ENCODE data around the gene CCR6.
"Not testable (repeated sequence)": the region's sequence is repeated elsewhere in the genome, so short reads cannot be mapped to it uniquely, and the experiment has no call there.

The CCR6 gene

GRCh38 chr6:167122827-167123657 lies at the start of gene CCR6:
CCR6 (plus strand) TSS chr6:167123096; CDS start chr6:167136135, 13,039 bp downstream.
- H3K4me1 ChIP-seq (ENCODE audit: control insufficient read depth in 1 of 2, insufficient read depth in 2 of 2, low read length in 2 of 2): peaks cover 22 to 24% of the 10 kb centered on the region in 2 donors
- peak within 1 kb of the TSS; percentile 3 to 30 for H3K9ac ChIP-seq (ENCODE audit: low read depth in 1 of 2, low read length in 2 of 2)
- no peaks in the 10 kb centered on the region for H3K27me3 ChIP-seq (ENCODE audit: control insufficient read depth in 1 of 2, insufficient read depth in 2 of 2, low read length in 2 of 2)
- no peaks in the 10 kb centered on the region for H3K36me3 ChIP-seq (ENCODE audit: control insufficient read depth in 1 of 2, insufficient read depth in 2 of 2, low read length in 2 of 2)
- H3K4me3 ChIP-seq (ENCODE audit: low read depth in 1 of 2, low read length in 2 of 2): peak within 1 kb of the TSS; percentile 41 to 58
- H3K27ac ChIP-seq (ENCODE audit: low read depth, low read length): no peak within 1 kb of the TSS
- H3K9me3 ChIP-seq (ENCODE audit: control insufficient read depth in 1 of 2, low read length in 2 of 2): no peaks in the 10 kb centered on the region

GRCh38 chr6:167073679-167074274 lies 49.1 kb upstream of the CCR6 start:
- H3K4me3 ChIP-seq (ENCODE audit: low read depth in 1 of 2, low read length in 2 of 2): no peak overlapping the region
- no peaks in the 10 kb centered on the region for H3K36me3 ChIP-seq (ENCODE audit: control insufficient read depth in 1 of 2, insufficient read depth in 2 of 2, low read length in 2 of 2)

GRCh38 chr6:167077241-167077932 lies 45.5 kb upstream of the CCR6 start:
- no peak overlapping the region for H3K9ac ChIP-seq (ENCODE audit: low read depth in 1 of 2, low read length in 2 of 2)
- H3K4me3 ChIP-seq (ENCODE audit: low read depth in 1 of 2, low read length in 2 of 2): no peak overlapping the region
- H3K9me3 ChIP-seq (ENCODE audit: control insufficient read depth in 1 of 2, low read length in 2 of 2): no peaks in the 10 kb centered on the region
- no peaks in the 10 kb centered on the region for H3K27me3 ChIP-seq (ENCODE audit: control insufficient read depth in 1 of 2, insufficient read depth in 2 of 2, low read length in 2 of 2)
- no peaks in the 10 kb centered on the region for H3K36me3 ChIP-seq (ENCODE audit: control insufficient read depth in 1 of 2, insufficient read depth in 2 of 2, low read length in 2 of 2)
- peaks cover 0 to 5% of the 10 kb centered on the region in 2 donors for H3K4me1 ChIP-seq (ENCODE audit: control insufficient read depth in 1 of 2, insufficient read depth in 2 of 2, low read length in 2 of 2)
- no peak overlapping the region for H3K27ac ChIP-seq (ENCODE audit: low read depth, low read length)

More at GRCh38 chr6:167073679-167074274, 49.1 kb upstream of the CCR6 start:
- no peak overlapping the region for H3K9ac ChIP-seq (ENCODE audit: low read depth in 1 of 2, low read length in 2 of 2)
- no peak overlapping the region for H3K27ac ChIP-seq (ENCODE audit: low read depth, low read length)
- H3K27me3 ChIP-seq (ENCODE audit: control insufficient read depth in 1 of 2, insufficient read depth in 2 of 2, low read length in 2 of 2): no peaks in the 10 kb centered on the region
- no peaks in the 10 kb centered on the region for H3K4me1 ChIP-seq (ENCODE audit: control insufficient read depth in 1 of 2, insufficient read depth in 2 of 2, low read length in 2 of 2)
- H3K9me3 ChIP-seq (ENCODE audit: control insufficient read depth in 1 of 2, low read length in 2 of 2): no peaks in the 10 kb centered on the region

- H3K36me3 ChIP-seq (ENCODE audit: control insufficient read depth in 1 of 2, insufficient read depth in 2 of 2, low read length in 2 of 2): no peaks in the 10 kb centered on the region
- H3K27ac ChIP-seq (ENCODE audit: low read depth, low read length): no peak overlapping the region
- no peak overlapping the region for H3K4me3 ChIP-seq (ENCODE audit: low read depth in 1 of 2, low read length in 2 of 2)
- H3K27me3 ChIP-seq (ENCODE audit: control insufficient read depth in 1 of 2, insufficient read depth in 2 of 2, low read length in 2 of 2): no peaks in the 10 kb centered on the region
- H3K9ac ChIP-seq (ENCODE audit: low read depth in 1 of 2, low read length in 2 of 2): no peak overlapping the region
- no peaks in the 10 kb centered on the region for H3K9me3 ChIP-seq (ENCODE audit: control insufficient read depth in 1 of 2, low read length in 2 of 2)
- H3K4me1 ChIP-seq (ENCODE audit: control insufficient read depth in 1 of 2, insufficient read depth in 2 of 2, low read length in 2 of 2): peaks cover 0 to 5% of the 10 kb centered on the region in 2 donors
Measured at GRCh38 chr6:167078745-167079144, 44.2 kb upstream of the CCR6 start.

GRCh38 chr6:167079853-167080297 lies 43.0 kb upstream of the CCR6 start:
- Histone ChIP-seq H3K4me1 (ENCODE audit: control insufficient read depth in 1 of 2, insufficient read depth in 2 of 2, low read length in 2 of 2) (peaks cover 0 to 5% of the 10 kb centered on the region in 2 donors), H3K4me3 (ENCODE audit: low read depth in 1 of 2, low read length in 2 of 2) (no peak overlapping the region), H3K27ac (ENCODE audit: low read depth, low read length) (no peak overlapping the region), H3K27me3 (ENCODE audit: control insufficient read depth in 1 of 2, insufficient read depth in 2 of 2, low read length in 2 of 2) (no peaks in the 10 kb centered on the region), H3K9me3 (ENCODE audit: control insufficient read depth in 1 of 2, low read length in 2 of 2) (no peaks in the 10 kb centered on the region), H3K36me3 (ENCODE audit: control insufficient read depth in 1 of 2, insufficient read depth in 2 of 2, low read length in 2 of 2) (no peaks in the 10 kb centered on the region), H3K9ac (ENCODE audit: low read depth in 1 of 2, low read length in 2 of 2) (no peak overlapping the region)

GRCh38 chr6:167087857-167088354 lies 35.0 kb upstream of the CCR6 start:
- no peak overlapping the region for H3K27ac ChIP-seq (ENCODE audit: low read depth, low read length)
- no peaks in the 10 kb centered on the region for H3K27me3 ChIP-seq (ENCODE audit: control insufficient read depth in 1 of 2, insufficient read depth in 2 of 2, low read length in 2 of 2)
- peaks cover 0 to 3% of the 10 kb centered on the region in 2 donors for H3K9me3 ChIP-seq (ENCODE audit: control insufficient read depth in 1 of 2, low read length in 2 of 2)
- peaks cover 4 to 9% of the 10 kb centered on the region in 2 donors for H3K4me1 ChIP-seq (ENCODE audit: control insufficient read depth in 1 of 2, insufficient read depth in 2 of 2, low read length in 2 of 2)
- H3K4me3 ChIP-seq (ENCODE audit: low read depth in 1 of 2, low read length in 2 of 2): no peak overlapping the region
- H3K36me3 ChIP-seq (ENCODE audit: control insufficient read depth in 1 of 2, insufficient read depth in 2 of 2, low read length in 2 of 2): no peaks in the 10 kb centered on the region
- H3K9ac ChIP-seq (ENCODE audit: low read depth in 1 of 2, low read length in 2 of 2): no peak overlapping the region

GRCh38 chr6:167088741-167089140 lies 34.2 kb upstream of the CCR6 start:
- not testable (repeated sequence) for H3K9ac ChIP-seq (ENCODE audit: low read depth in 1 of 2, low read length in 2 of 2); H3K4me3 ChIP-seq (ENCODE audit: low read depth in 1 of 2, low read length in 2 of 2); H3K27ac ChIP-seq (ENCODE audit: low read depth, low read length); H3K36me3 ChIP-seq (ENCODE audit: control insufficient read depth in 1 of 2, insufficient read depth in 2 of 2, low read length in 2 of 2); H3K27me3 ChIP-seq (ENCODE audit: control insufficient read depth in 1 of 2, insufficient read depth in 2 of 2, low read length in 2 of 2); H3K9me3 ChIP-seq (ENCODE audit: control insufficient read depth in 1 of 2, low read length in 2 of 2)
- H3K4me1 ChIP-seq (ENCODE audit: control insufficient read depth in 1 of 2, insufficient read depth in 2 of 2, low read length in 2 of 2): peaks cover 6 to 15% of the 10 kb centered on the region in 2 donors

GRCh38 chr6:167089243-167090142 lies 33.4 kb upstream of the CCR6 start:
- Histone ChIP-seq H3K27me3 (ENCODE audit: control insufficient read depth in 1 of 2, insufficient read depth in 2 of 2, low read length in 2 of 2) (no peaks in the 10 kb centered on the region), H3K36me3 (ENCODE audit: control insufficient read depth in 1 of 2, insufficient read depth in 2 of 2, low read length in 2 of 2) (no peaks in the 10 kb centered on the region), H3K4me1 (ENCODE audit: control insufficient read depth in 1 of 2, insufficient read depth in 2 of 2, low read length in 2 of 2) (peaks cover 6 to 21% of the 10 kb centered on the region in 2 donors), H3K9me3 (ENCODE audit: control insufficient read depth in 1 of 2, low read length in 2 of 2) (peaks cover 0 to 3% of the 10 kb centered on the region in 2 donors), H3K9ac (ENCODE audit: low read depth in 1 of 2, low read length in 2 of 2) (no peak overlapping the region), H3K4me3 (ENCODE audit: low read depth in 1 of 2, low read length in 2 of 2) (no peak overlapping the region), H3K27ac (ENCODE audit: low read depth, low read length) (no peak overlapping the region)

- Histone ChIP-seq H3K9ac (ENCODE audit: low read depth in 1 of 2, low read length in 2 of 2) (no peak overlapping the region), H3K27ac (ENCODE audit: low read depth, low read length) (no peak overlapping the region), H3K9me3 (ENCODE audit: control insufficient read depth in 1 of 2, low read length in 2 of 2) (peaks cover 0 to 3% of the 10 kb centered on the region in 2 donors), H3K4me3 (ENCODE audit: low read depth in 1 of 2, low read length in 2 of 2) (no peak overlapping the region), H3K36me3 (ENCODE audit: control insufficient read depth in 1 of 2, insufficient read depth in 2 of 2, low read length in 2 of 2) (no peaks in the 10 kb centered on the region), H3K27me3 (ENCODE audit: control insufficient read depth in 1 of 2, insufficient read depth in 2 of 2, low read length in 2 of 2) (no peaks in the 10 kb centered on the region), H3K4me1 (ENCODE audit: control insufficient read depth in 1 of 2, insufficient read depth in 2 of 2, low read length in 2 of 2) (peaks cover 6 to 24% of the 10 kb centered on the region in 2 donors)
Measured at GRCh38 chr6:167090171-167090570, 32.7 kb upstream of the CCR6 start.
